Endodermal cell (in vitro differentiated cells): ENCODE measurements around the gene KLHL17. TPM values are rescaled to one million over a fixed set of nuclear protein-coding genes. Genes with fewer than 3 reads are reported as not detected.
"Not testable (repeated sequence)": the region's sequence is repeated elsewhere in the genome, so short reads cannot be mapped to it uniquely, and the experiment has no call there.

Experiments used
- DNase-seq: peaks from one replicate; pipeline ENCODE4 v3.0.0-alpha.2; 2017
- H3K27ac ChIP-seq: 2 replicates; pipeline ENCODE4 v1.5.1; 2013; ENCODE audit warnings: mild to moderate bottlenecking, low read depth, low read length, moderate library complexity
- H3K27me3 ChIP-seq: 2 replicates; pipeline ENCODE4 v1.6.1; 2013; ENCODE audit warnings: mild to moderate bottlenecking, low read length, moderate library complexity; ENCODE audit not compliant: insufficient read depth, control insufficient read depth, poor library complexity, severe bottlenecking
- H3K36me3 ChIP-seq: 2 replicates; pipeline ENCODE4 v1.7.0; 2013; ENCODE audit warnings: mild to moderate bottlenecking, low read length, moderate library complexity; ENCODE audit not compliant: control insufficient read depth, insufficient read depth
- H3K4me1 ChIP-seq: one replicate; pipeline ENCODE4 v1.7.0; 2013; ENCODE audit warnings: low read length; ENCODE audit not compliant: control insufficient read depth, insufficient read depth
- H3K4me3 ChIP-seq: 2 replicates; pipeline ENCODE4 v1.5.1; 2013; ENCODE audit warnings: mild to moderate bottlenecking, low read length, moderate library complexity
- H3K9ac ChIP-seq: 2 replicates; pipeline ENCODE4 v1.6.1; 2013; ENCODE audit warnings: mild to moderate bottlenecking, low read length, moderate library complexity; ENCODE audit not compliant: poor library complexity, severe bottlenecking; ENCODE audit errors: extremely low read depth
- H3K9me3 ChIP-seq: 2 replicates; pipeline ENCODE4 v1.6.1; 2013; ENCODE audit warnings: mild to moderate bottlenecking, low read length, moderate library complexity; ENCODE audit not compliant: control insufficient read depth
- H3K27ac Mint-ChIP-seq: 2 replicates; pipeline ENCODE4 v1.8.0; 2020; ENCODE audit warnings: mixed read lengths
- H3K27me3 Mint-ChIP-seq: 2 replicates; pipeline ENCODE4 v1.8.0; 2021; ENCODE audit warnings: mild to moderate bottlenecking, mixed read lengths; ENCODE audit not compliant: insufficient read depth
- H3K36me3 Mint-ChIP-seq: 2 replicates; pipeline ENCODE4 v1.8.0; 2020; ENCODE audit warnings: low read depth, mixed read lengths
- H3K4me1 Mint-ChIP-seq: 2 replicates; pipeline ENCODE4 v1.8.0; 2020; ENCODE audit warnings: mixed read lengths
- H3K4me3 Mint-ChIP-seq: 2 replicates; pipeline ENCODE4 v1.8.0; 2020; ENCODE audit warnings: mild to moderate bottlenecking, moderate library complexity, mixed read lengths
- H3K9me3 Mint-ChIP-seq: 2 replicates; pipeline ENCODE4 v1.8.0; 2020; ENCODE audit warnings: mild to moderate bottlenecking, mixed read lengths
- CTCF ChIP-seq: fragments of 200-600 bp; sonication (generic); conservative IDR thresholded peaks from 2 replicates; pipeline ENCODE4 v1.5.0; 2021; ENCODE audit warnings: antibody characterized with exemption, mild to moderate bottlenecking
- WGBS, 2 experiments: methylation state at CpG; one replicate each; pipeline versions ENCODE4 v1.1.5 to v1.1.7; 2013; ENCODE audit warnings: missing lambda C conversion rate in 2 of 2, mixed read lengths in 1 of 2; ENCODE audit not compliant: insufficient coverage in 1 of 2, insufficient read length in 1 of 2; 5-methylcytosine and 5-hydroxymethylcytosine counted together
- total RNA-seq, 2 donors: library from RNA; stranded (reverse); fragmentation: NEBNext Ultra II Directional in 1 of 2; extraction: Animal tissue kit (Norgen Biotek cat#: 25700) in 1 of 2; gene quantifications; 2 replicates in 1 of 2; 3 replicates in 1 of 2; pipeline ENCODE4 v1.2.1, GENCODE V29; 2021

KLHL17 gene
- total RNA-seq, 2 donors from 2014 or later, result 49.2 to 58.2 TPM

GRCh38 chr1:1011396-1011949 lies 51.1 kb downstream of the KLHL17 start:
- Mint-ChIP-seq H3K36me3 (no peaks in the 10 kb centered on the region), H3K27me3 (peaks cover 29% of the 10 kb centered on the region), H3K4me3 (no peak overlapping the region), H3K9me3 (no peaks in the 10 kb centered on the region), H3K27ac (no peak overlapping the region), H3K4me1 (peaks cover 17% of the 10 kb centered on the region)
- H3K9ac ChIP-seq, result no peak overlapping the region
- TF ChIP-seq CTCF, result no peak
- H3K27ac ChIP-seq, result no peak overlapping the region
- peak; percentile 25 for DNase-seq
- no peaks in the 10 kb centered on the region for H3K36me3 ChIP-seq
- H3K9me3 ChIP-seq, result no peaks in the 10 kb centered on the region
- WGBS, 2 experiments, result 85 to 89% methylated on average over 13 to 14 of the region's 14 CpGs
- peaks cover 1% of the 10 kb centered on the region for H3K4me1 ChIP-seq
- H3K27me3 ChIP-seq, result no peaks in the 10 kb centered on the region
- H3K4me3 ChIP-seq, result no peak overlapping the region

- Mint-ChIP-seq H3K4me3 (peak overlapping the region; percentile 74), H3K4me1 (peaks cover 14% of the 10 kb centered on the region), H3K27ac (peak overlapping the region; percentile 96), H3K27me3 (peaks cover 29% of the 10 kb centered on the region)
- not testable (repeated sequence) for H3K9me3 Mint-ChIP-seq, H3K27me3 ChIP-seq, H3K27ac ChIP-seq, H3K9me3 ChIP-seq, H3K4me1 ChIP-seq, H3K36me3 Mint-ChIP-seq, H3K36me3 ChIP-seq
- DNase-seq, result peak; percentile 55
- peak overlapping the region; percentile 61 for H3K9ac ChIP-seq
- peak overlapping the region; percentile 77 for H3K4me3 ChIP-seq
- 87% methylated on average over 13 of the region's 13 CpGs; no CpG with 5 or more reads in 1 of the 2 experiments for WGBS, 2 experiments
Measured at GRCh38 chr1:1012736-1013104, 52.3 kb downstream of the KLHL17 start.

DNA sequence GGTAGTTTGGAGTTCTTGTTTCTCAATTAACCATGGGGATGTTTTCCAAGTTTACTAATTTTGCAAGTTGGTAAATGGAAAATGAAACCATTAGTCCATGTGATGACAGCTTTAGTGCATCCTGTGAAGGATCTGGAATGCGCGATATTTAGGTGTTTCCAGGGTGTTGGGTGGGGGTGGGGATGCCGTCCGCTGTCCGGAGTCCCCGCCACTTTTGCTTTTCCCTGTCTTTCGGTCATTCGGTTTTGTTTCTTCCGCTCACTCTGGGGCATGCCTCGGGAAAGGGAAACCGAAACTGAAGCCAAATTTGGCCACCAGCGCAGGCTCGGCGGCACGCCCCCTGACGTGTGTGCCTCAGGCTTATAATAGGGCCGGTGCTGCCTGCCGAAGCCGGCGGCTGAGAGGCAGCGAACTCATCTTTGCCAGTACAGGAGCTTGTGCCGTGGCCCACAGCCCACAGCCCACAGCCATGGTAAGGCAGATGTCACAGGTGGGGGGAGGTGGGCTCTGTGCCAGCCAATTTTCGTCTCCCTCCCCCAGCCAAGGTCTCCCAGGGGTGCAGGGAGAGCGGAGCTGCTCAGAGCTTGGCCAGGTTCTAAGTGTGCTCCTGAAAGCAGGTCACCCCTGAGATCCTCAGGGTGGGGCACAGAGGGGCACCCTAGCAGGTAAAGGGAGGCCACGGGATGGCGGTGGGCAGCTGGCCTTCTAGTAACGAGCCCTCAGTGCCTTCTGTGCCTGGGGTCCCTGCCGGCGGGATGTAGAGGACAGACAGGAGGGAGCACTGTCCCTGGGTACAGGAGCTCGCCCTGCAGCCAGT lies 52.9 kb downstream of the KLHL17 start, which contains the start of gene ISG15:
ISG15 (plus strand) TSS at position 393 of the 817 bp plus-strand sequence; CDS start at position 470, 77 bp downstream.
- H3K9me3 ChIP-seq, result no peaks in the 10 kb centered on the region
- no peaks in the 10 kb centered on the region for H3K27me3 ChIP-seq
- DNase-seq, result peak; percentile 95
- peak within 1 kb of the TSS; percentile 96 for H3K27ac Mint-ChIP-seq
- H3K27me3 Mint-ChIP-seq, result peaks cover 24% of the 10 kb centered on the region
- no peak for TF ChIP-seq CTCF
- WGBS, 2 experiments, result 12 to 27% methylated on average over 7 to 30 of the region's 30 CpGs
- no peak within 1 kb of the TSS for H3K27ac ChIP-seq
- H3K36me3 ChIP-seq, result no peaks in the 10 kb centered on the region
- no peaks in the 10 kb centered on the region for H3K4me1 ChIP-seq
- H3K4me1 Mint-ChIP-seq, result peaks cover 14% of the 10 kb centered on the region
- H3K9me3 Mint-ChIP-seq, result no peaks in the 10 kb centered on the region
- H3K9ac ChIP-seq, result peak within 1 kb of the TSS; percentile 61
- H3K4me3 ChIP-seq, result peak within 1 kb of the TSS; percentile 77
- peak within 1 kb of the TSS; percentile 74 for H3K4me3 Mint-ChIP-seq
- H3K36me3 Mint-ChIP-seq, result no peaks in the 10 kb centered on the region
